Measurements from ENCODE around the gene HAUS8.

DNA sequence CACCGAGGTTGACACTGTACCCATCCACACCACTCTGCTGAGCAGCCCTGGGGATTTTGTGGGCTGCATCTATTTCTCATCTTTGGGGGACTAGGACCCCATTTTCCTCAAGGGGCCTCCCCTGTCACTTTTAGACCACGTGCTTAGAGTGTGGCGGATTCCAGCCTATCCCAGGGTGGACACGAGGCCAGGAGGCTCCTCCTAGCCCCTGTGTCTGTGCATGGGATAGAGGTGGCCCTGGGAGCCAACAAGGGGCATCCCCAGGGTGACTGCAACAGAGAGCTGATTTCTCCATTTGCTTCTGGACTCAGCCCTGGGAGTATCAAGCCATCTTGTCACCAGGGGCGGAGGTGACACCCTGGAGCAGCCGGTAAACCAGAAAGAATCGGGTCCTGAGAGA, 72.8 kb downstream of the HAUS8 start:
- TF ChIP-seq, protein P1, sequence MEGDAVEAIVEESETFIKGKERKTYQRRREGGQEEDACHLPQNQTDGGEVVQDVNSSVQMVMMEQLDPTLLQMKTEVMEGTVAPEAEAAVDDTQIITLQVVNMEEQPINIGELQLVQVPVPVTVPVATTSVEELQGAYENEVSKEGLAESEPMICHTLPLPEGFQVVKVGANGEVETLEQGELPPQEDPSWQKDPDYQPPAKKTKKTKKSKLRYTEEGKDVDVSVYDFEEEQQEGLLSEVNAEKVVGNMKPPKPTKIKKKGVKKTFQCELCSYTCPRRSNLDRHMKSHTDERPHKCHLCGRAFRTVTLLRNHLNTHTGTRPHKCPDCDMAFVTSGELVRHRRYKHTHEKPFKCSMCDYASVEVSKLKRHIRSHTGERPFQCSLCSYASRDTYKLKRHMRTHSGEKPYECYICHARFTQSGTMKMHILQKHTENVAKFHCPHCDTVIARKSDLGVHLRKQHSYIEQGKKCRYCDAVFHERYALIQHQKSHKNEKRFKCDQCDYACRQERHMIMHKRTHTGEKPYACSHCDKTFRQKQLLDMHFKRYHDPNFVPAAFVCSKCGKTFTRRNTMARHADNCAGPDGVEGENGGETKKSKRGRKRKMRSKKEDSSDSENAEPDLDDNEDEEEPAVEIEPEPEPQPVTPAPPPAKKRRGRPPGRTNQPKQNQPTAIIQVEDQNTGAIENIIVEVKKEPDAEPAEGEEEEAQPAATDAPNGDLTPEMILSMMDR (IDR thresholded peaks at IDR 0.05), result no peak
- TF ChIP-seq POLR2A (IDR thresholded peaks at IDR 0.05), result no peak
